22Rv1 (cell line): ENCODE results near the gene BTG4.

Experiments
- CTCF ChIP-seq: fragments of 450-650 bp; IDR thresholded peaks from 2 replicates; pipeline ENCODE4 v1.5.1; 2017; ENCODE audit warnings: mild to moderate bottlenecking
- ZFX ChIP-seq: fragments of 450-650 bp; IDR thresholded peaks from 2 replicates; pipeline ENCODE4 v1.6.1; 2017; ENCODE audit warnings: antibody characterized with exemption, borderline replicate concordance

GRCh38 chr11:111560800-111561199 lies 48.6 kb upstream of the BTG4 start:
- TF ChIP-seq CTCF (no peak), ZFX (no peak)
